GM23248 (cell line): ENCODE results near the gene FIS1.

ENCODE experiments used
- EZH2 ChIP-seq: fragments of 200-600 bp; sonication (generic); IDR thresholded peaks from 2 replicates; pipeline ENCODE4 v1.6.1; 2018; ENCODE audit warnings: antibody characterized with exemption, mild to moderate bottlenecking; ENCODE audit not compliant: insufficient read depth, poor library complexity, severe bottlenecking
- EZH2phosphoT487 ChIP-seq: fragments of 200-600 bp; sonication (generic); IDR thresholded peaks from 2 replicates; pipeline ENCODE4 v1.6.1; 2018; ENCODE audit warnings: antibody characterized with exemption, moderate library complexity, mild to moderate bottlenecking, low read depth; ENCODE audit not compliant: insufficient read depth

GRCh38 chr7:101202603-101202918 lies 42.3 kb downstream of the FIS1 start:
- TF ChIP-seq EZH2 (no peak), EZH2phosphoT487 (no peak)
